Heart left ventricle (tissue), 13 donors: ENCODE results near the gene ALG6.

Experiments
- POLR2A ChIP-seq, 2 donors: fragments of 450-650 bp; IDR thresholded peaks; one replicate each; pipeline ENCODE4 v1.6.1; 2017; ENCODE audit warnings: antibody characterized with exemption in 2 of 2, mild to moderate bottlenecking in 2 of 2, moderate library complexity in 2 of 2
- TF ChIP-seq, protein P1 (sequence below), 12 donors: fragments of 200-600 bp; sonication (generic) in 4 of 12; IDR thresholded peaks; one replicate each; pipeline versions ENCODE4 v1.5.0 to v1.8.0; 2018 to 2022; ENCODE audit warnings: antibody characterized with exemption in 12 of 12, mild to moderate bottlenecking in 5 of 12
- donor health status: ischemic (EF 13 %, LVEDD 7.1; RV severe dilation, severe dysfunction).
- donor health status: DM: no; HTN: yes; CAD: no.
- donor health status: DM: no; HTN: no; CAD: no.
- donor health status: ischemic (EF 25% LVEDD 6.9; RV normal size, moderate dysfunction).
- donor health status: ischemic (EF 25% LVEDD 5.7; RV mildly dilated, moderate dysfunction).
- donor health status: ischemic (EF 35%, LVEDD 5.7; RV mildly dilated, moderate dysfunction).
- donor health status: nonischemic (EF 11% LVEDD 7.7; RV severe dilation, severe dysfunction).
- donor health status: DM: yes; HTN: yes; CAD: no.
- donor health status: PGD.
- donor health status: ischemic (EF 29% LVEDD 5.4; RV normal size, mild dysfunction).
- donor health status: nonischemic (EF 23%, LVEDD 6.1; RV moderate dilation, normal function).

DNA sequence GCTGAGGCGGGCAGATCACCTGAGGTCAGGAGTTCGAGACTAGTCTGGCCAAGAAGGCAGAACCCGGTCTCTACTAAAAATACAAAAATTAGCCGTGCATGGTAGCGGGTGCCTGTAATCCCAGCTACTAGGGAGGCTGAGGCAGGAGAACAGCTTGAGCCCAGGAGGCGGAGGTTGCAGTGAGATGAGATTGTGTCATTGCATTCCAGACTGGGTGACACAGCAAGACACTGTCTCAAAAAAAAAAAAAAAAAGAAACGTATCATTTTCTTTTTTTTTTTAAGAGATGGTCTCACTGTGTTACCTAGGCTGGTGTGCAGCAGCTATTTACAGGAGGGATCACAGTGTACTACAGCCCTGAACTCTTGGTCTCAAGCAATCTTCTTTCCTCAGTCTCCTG is 108.3 kb downstream of the ALG6 start:
- TF ChIP-seq, protein P1, sequence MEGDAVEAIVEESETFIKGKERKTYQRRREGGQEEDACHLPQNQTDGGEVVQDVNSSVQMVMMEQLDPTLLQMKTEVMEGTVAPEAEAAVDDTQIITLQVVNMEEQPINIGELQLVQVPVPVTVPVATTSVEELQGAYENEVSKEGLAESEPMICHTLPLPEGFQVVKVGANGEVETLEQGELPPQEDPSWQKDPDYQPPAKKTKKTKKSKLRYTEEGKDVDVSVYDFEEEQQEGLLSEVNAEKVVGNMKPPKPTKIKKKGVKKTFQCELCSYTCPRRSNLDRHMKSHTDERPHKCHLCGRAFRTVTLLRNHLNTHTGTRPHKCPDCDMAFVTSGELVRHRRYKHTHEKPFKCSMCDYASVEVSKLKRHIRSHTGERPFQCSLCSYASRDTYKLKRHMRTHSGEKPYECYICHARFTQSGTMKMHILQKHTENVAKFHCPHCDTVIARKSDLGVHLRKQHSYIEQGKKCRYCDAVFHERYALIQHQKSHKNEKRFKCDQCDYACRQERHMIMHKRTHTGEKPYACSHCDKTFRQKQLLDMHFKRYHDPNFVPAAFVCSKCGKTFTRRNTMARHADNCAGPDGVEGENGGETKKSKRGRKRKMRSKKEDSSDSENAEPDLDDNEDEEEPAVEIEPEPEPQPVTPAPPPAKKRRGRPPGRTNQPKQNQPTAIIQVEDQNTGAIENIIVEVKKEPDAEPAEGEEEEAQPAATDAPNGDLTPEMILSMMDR (IDR thresholded peaks at IDR 0.05) = no peak
- no peak for TF ChIP-seq POLR2A (IDR thresholded peaks at IDR 0.05)
